Measurements from ENCODE around the gene MIER2.

- TF ChIP-seq TAF1 (IDR thresholded peaks at IDR 0.05; ENCODE audit: low read depth) (no peak), POLR2AphosphoS5 (IDR thresholded peaks at IDR 0.05) (no peak)
These were observed 67.5 kb downstream of the MIER2 start for GRCh38 chr19:277131-277530.

Data from neural cell (in vitro differentiated cells).